HG02642 (cell line): ENCODE measurements around the gene RNPEPL1.
"Not testable (repeated sequence)": the region's sequence is repeated elsewhere in the genome, so short reads cannot be mapped to it uniquely, and the experiment has no call there.

Experiments
- ATAC-seq: cut with Tn5 transposase; IDR thresholded peaks from one replicate; pipeline ENCODE4 v1.9.1; 2021; ENCODE audit warnings: mild to moderate bottlenecking; ENCODE audit not compliant: unreplicated experiment, poor library complexity

RNPEPL1 gene

GRCh38 chr2:240601831-240602160, 33.5 kb downstream of the RNPEPL1 start:
- ATAC-seq: no peak

GRCh38 chr2:240602266-240603050, 34.2 kb downstream of the RNPEPL1 start:
- no peak for ATAC-seq

- no peak for ATAC-seq
Measured at GRCh38 chr2:240603081-240603835, 35.0 kb downstream of the RNPEPL1 start.

- ATAC-seq: no peak
Measured at GRCh38 chr2:240603846-240604245, 35.6 kb downstream of the RNPEPL1 start.

- no peak for ATAC-seq
Measured at GRCh38 chr2:240604291-240604938, 36.1 kb downstream of the RNPEPL1 start.

- ATAC-seq: no peak
Measured at GRCh38 chr2:240604939-240605716, 36.8 kb downstream of the RNPEPL1 start.

- no peak for ATAC-seq
Measured at GRCh38 chr2:240605867-240606743, 37.8 kb downstream of the RNPEPL1 start.

GRCh38 chr2:240611601-240612210, 43.4 kb downstream of the RNPEPL1 start:
- ATAC-seq: no peak

- no peak for ATAC-seq
Measured at GRCh38 chr2:240613781-240614180, 45.5 kb downstream of the RNPEPL1 start.

GRCh38 chr2:240614391-240614790, 46.1 kb downstream of the RNPEPL1 start:
- no peak for ATAC-seq

GRCh38 chr2:240615396-240615795, 47.1 kb downstream of the RNPEPL1 start:
- no peak for ATAC-seq

- ATAC-seq: no peak
Measured at GRCh38 chr2:240615820-240616547, 47.7 kb downstream of the RNPEPL1 start.

- ATAC-seq: not testable (repeated sequence)
Measured at GRCh38 chr2:240616860-240617666, 48.8 kb downstream of the RNPEPL1 start.

- ATAC-seq: no peak
Measured at GRCh38 chr2:240618776-240619175, 50.5 kb downstream of the RNPEPL1 start.

- ATAC-seq: no peak
Measured at GRCh38 chr2:240619506-240620148, 51.3 kb downstream of the RNPEPL1 start.

GRCh38 chr2:240620149-240620731, 52.0 kb downstream of the RNPEPL1 start:
- ATAC-seq: no peak

GRCh38 chr2:240620859-240621258, 52.6 kb downstream of the RNPEPL1 start:
- no peak for ATAC-seq
